OCI-LY3 (cell line): ENCODE data around the gene FRMD4A.

Experiments
- H2AFZ ChIP-seq: fragments of 200-600, 300-600 bp; shearing (Covaris generic); 2 replicates; pipeline ENCODE4 v1.6.0; 2014; ENCODE audit warnings: antibody characterized with exemption, low read depth, low read length
- H3K27ac ChIP-seq: fragments of 200-600, 300-600 bp; sonication (generic); 2 replicates; pipeline ENCODE4 v1.5.1; 2014; ENCODE audit warnings: mild to moderate bottlenecking, low read length, moderate library complexity, mixed read lengths
- H3K27me3 ChIP-seq: fragments of 200-600, 300-600 bp; sonication (generic); 2 replicates; pipeline ENCODE4 v1.6.1; 2014; ENCODE audit warnings: low read depth, low read length, mixed read lengths
- H3K36me3 ChIP-seq: fragments of 200-600, 300-600 bp; sonication (generic); replicated peaks from 2 replicates; pipeline ENCODE3; 2014; ENCODE audit warnings: low read depth, low read length, mixed read lengths
- H3K4me1 ChIP-seq: fragments of 300-600, 200-600 bp; sonication (generic); 2 replicates; pipeline ENCODE4 v1.6.1; 2014; ENCODE audit warnings: low read length, mixed read lengths
- H3K4me2 ChIP-seq: fragments of 200-600, 300-600 bp; sonication (generic); 2 replicates; pipeline ENCODE4 v1.6.1; 2014; ENCODE audit warnings: low read length, mixed read lengths
- H3K4me3 ChIP-seq: fragments of 300-600, 200-600 bp; sonication (generic); 2 replicates; pipeline ENCODE4 v1.5.1; 2014; ENCODE audit warnings: antibody characterized with exemption, mild to moderate bottlenecking, low read length, moderate library complexity
- H3K79me2 ChIP-seq: fragments of 300-600, 200-600 bp; shearing (Covaris generic); 2 replicates; pipeline ENCODE4 v1.6.1; 2014; ENCODE audit warnings: mild to moderate bottlenecking, low read length, mixed read lengths
- H3K9ac ChIP-seq: fragments of 300-600, 200-600 bp; shearing (Covaris generic); 2 replicates; pipeline ENCODE4 v1.6.0; 2014; ENCODE audit warnings: mild to moderate bottlenecking, low read length, moderate library complexity
- H3K9me3 ChIP-seq: fragments of 200-600, 300-600 bp; shearing (Covaris generic); 2 replicates; pipeline ENCODE4 v1.6.1; 2014; ENCODE audit warnings: low read length, mixed read lengths; ENCODE audit not compliant: insufficient read depth
- H4K20me1 ChIP-seq: fragments of 200-600, 300-600 bp; sonication (generic); 2 replicates; pipeline ENCODE4 v1.6.1; 2016; ENCODE audit warnings: low read length, mixed read lengths; ENCODE audit not compliant: insufficient read depth
- CTCF ChIP-seq: fragments of 200-600, 300-600 bp; sonication (generic); IDR thresholded peaks from 2 replicates; pipeline ENCODE4 v1.5.1; 2014; ENCODE audit warnings: antibody characterized with exemption, low read length, low read depth
- EZH2phosphoT487 ChIP-seq: fragments of 200-600 bp; shearing (Covaris generic); IDR thresholded peaks from 2 replicates; pipeline ENCODE4 v1.6.1; 2018; ENCODE audit warnings: antibody characterized with exemption, mixed run types, low read depth

FRMD4A gene

DNA sequence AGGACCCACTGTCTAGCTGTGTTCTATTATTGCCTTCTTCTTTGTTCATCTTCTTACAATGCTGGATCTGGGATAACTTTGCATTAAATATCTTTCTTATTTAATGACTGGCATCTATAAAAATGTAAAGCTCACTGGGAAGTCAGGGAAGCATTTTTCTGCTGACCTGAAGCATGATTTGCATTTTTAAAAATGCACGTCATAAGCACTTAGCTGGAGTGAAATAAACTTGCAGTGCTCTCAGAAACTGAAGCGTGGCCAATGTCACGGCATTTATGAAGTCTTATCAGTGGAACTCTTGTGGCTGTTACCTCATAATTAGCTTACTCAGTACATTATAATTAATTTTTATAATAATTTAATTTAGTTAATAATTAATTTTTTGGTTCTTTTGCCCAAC, 59.1 kb downstream of the FRMD4A start:
- no peak overlapping the region for H3K27ac ChIP-seq

GRCh38 chr10:14270370-14270769, 60.4 kb downstream of the FRMD4A start:
- peaks cover 5% of the 10 kb centered on the region; the same call in 1 of the 2 replicates for H3K27me3 ChIP-seq
- no peaks in the 10 kb centered on the region for H3K36me3 ChIP-seq
- no peaks in the 10 kb centered on the region for H3K4me1 ChIP-seq
- no peak for TF ChIP-seq EZH2phosphoT487
- no peak for TF ChIP-seq CTCF
- no peak overlapping the region for H3K27ac ChIP-seq
- H3K4me2 ChIP-seq: no peak overlapping the region
- no peak overlapping the region for H2AFZ ChIP-seq
- H3K9me3 ChIP-seq: no peaks in the 10 kb centered on the region
- H4K20me1 ChIP-seq: no peaks in the 10 kb centered on the region
- no peaks in the 10 kb centered on the region for H3K79me2 ChIP-seq
- H3K9ac ChIP-seq: no peak overlapping the region
- H3K4me3 ChIP-seq: no peak overlapping the region

More for the DNA sequence above, 59.1 kb downstream of the FRMD4A start:
- Histone ChIP-seq H3K9me3 (no peaks in the 10 kb centered on the region), H3K4me1 (no peaks in the 10 kb centered on the region), H3K4me2 (no peak overlapping the region), H3K36me3 (no peaks in the 10 kb centered on the region), H3K4me3 (no peak overlapping the region), H3K9ac (no peak overlapping the region), H2AFZ (no peak overlapping the region), H3K79me2 (no peaks in the 10 kb centered on the region), H4K20me1 (no peaks in the 10 kb centered on the region), H3K27me3 (peaks cover 9% of the 10 kb centered on the region)
- TF ChIP-seq EZH2phosphoT487 (no peak), CTCF (no peak)

DNA sequence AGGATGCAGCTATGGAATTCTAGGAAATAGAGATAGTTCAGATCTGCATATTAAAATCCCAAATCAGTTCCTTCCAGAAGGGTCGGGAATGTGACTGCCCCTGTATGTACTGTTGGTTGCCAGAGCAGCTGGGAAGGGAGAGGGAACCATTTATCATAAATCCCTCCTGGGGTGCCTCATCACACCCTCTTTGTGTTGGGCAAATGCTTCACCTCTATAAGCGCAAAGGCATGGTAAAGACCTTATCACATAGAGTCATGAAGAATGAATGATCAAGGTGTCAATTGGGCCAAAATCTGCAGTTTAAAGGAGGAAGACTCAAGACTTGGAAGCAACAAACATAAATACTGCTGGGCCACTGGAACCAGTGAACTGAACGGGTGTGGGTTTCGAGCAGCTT, 65.0 kb downstream of the FRMD4A start:
- H3K9ac ChIP-seq: no peak overlapping the region
- H3K4me2 ChIP-seq: no peak overlapping the region
- H3K27ac ChIP-seq: no peak overlapping the region
- TF ChIP-seq EZH2phosphoT487 (no peak), CTCF (no peak)
- no peak overlapping the region for H3K4me3 ChIP-seq
- H4K20me1 ChIP-seq: no peaks in the 10 kb centered on the region
- peaks cover 7% of the 10 kb centered on the region; the same call in 1 of the 2 replicates for H3K27me3 ChIP-seq
- no peaks in the 10 kb centered on the region for H3K9me3 ChIP-seq
- no peaks in the 10 kb centered on the region for H3K36me3 ChIP-seq
- no peak overlapping the region for H2AFZ ChIP-seq
- H3K79me2 ChIP-seq: no peaks in the 10 kb centered on the region
- no peaks in the 10 kb centered on the region for H3K4me1 ChIP-seq

GRCh38 chr10:14262836-14263425, 67.8 kb downstream of the FRMD4A start:
- Histone ChIP-seq H3K4me2 (no peak overlapping the region), H3K79me2 (no peaks in the 10 kb centered on the region), H3K4me1 (no peaks in the 10 kb centered on the region), H4K20me1 (no peaks in the 10 kb centered on the region), H3K4me3 (no peak overlapping the region), H2AFZ (no peak overlapping the region), H3K27ac (no peak overlapping the region), H3K36me3 (no peaks in the 10 kb centered on the region), H3K9ac (no peak overlapping the region), H3K27me3 (peaks cover 22% of the 10 kb centered on the region; the same call in 1 of the 2 replicates), H3K9me3 (no peaks in the 10 kb centered on the region)
- no peak for TF ChIP-seq CTCF
- no peak for TF ChIP-seq EZH2phosphoT487
